GM19328 (cell line): ENCODE data around the gene GOLT1B.

Experiments used
- ATAC-seq: cut with Tn5 transposase; IDR thresholded peaks from one replicate; pipeline ENCODE4 v1.9.1; 2021; ENCODE audit warnings: mild to moderate bottlenecking, moderate library complexity; ENCODE audit not compliant: unreplicated experiment

Gene GOLT1B

GRCh38 chr12:21561158-21561557 is 59.6 kb downstream of the GOLT1B start:
- no peak for ATAC-seq

- ATAC-seq, result no peak
These were observed 61.3 kb downstream of the GOLT1B start for GRCh38 chr12:21562859-21563258.

GRCh38 chr12:21566223-21566906 is 64.8 kb downstream of the GOLT1B start:
- no peak for ATAC-seq

- no peak for ATAC-seq
These were observed 65.4 kb downstream of the GOLT1B start for GRCh38 chr12:21566907-21567394.
